Caco-2 (cell line): Measurements from ENCODE around the gene ANKLE1. TPM values are rescaled to one million over a fixed set of nuclear protein-coding genes. Genes with fewer than 3 reads are reported as not detected.

Experiments
- BruUV-seq: library from RNA; stranded (reverse); fragments of 400-500 nt; replicated peaks from 2 replicates; lab custom pipeline; 2021; lab: Mats Ljungman, UMichigan
- CTCF ChIA-PET: fragments of 300-600 bp; sonication (Branson Sonifier 250); formaldehyde crosslinking; loops from one replicate; lab custom pipeline; 2022; ENCODE audit warnings: antibody characterized with exemption; lab: Charles Lee
- POLR2A ChIA-PET: fragments of 300-600 bp; sonication (Branson Sonifier 250); formaldehyde crosslinking; loops from one replicate; lab custom pipeline; 2022; ENCODE audit warnings: antibody characterized with exemption; lab: Charles Lee
- DNase-seq, 2 experiments: peaks; one replicate each; pipeline versions ENCODE4 v3.0.0 to v3.0.0-alpha.2; 2020 to 2022
- H3K27me3 ChIP-seq: replicated peaks from 2 replicates; pipeline ENCODE4 v1.6.0; 2011; ENCODE audit warnings: low read length; ENCODE audit not compliant: control insufficient read depth, insufficient read depth
- H3K36me3 ChIP-seq: 2 replicates; pipeline ENCODE4 v1.5.1; 2011; ENCODE audit warnings: low read length; ENCODE audit not compliant: control insufficient read depth, insufficient read depth
- H3K4me1 ChIP-seq: fragments of 250-450 bp; sonication (Bioruptor Pico); 2 replicates; pipeline ENCODE4 v1.5.1; 2020; ENCODE audit warnings: mild to moderate bottlenecking
- H3K4me3 ChIP-seq: 2 replicates; pipeline ENCODE4 v1.5.1; 2011; ENCODE audit warnings: low read depth, mild to moderate bottlenecking, control low read depth, low read length
- H3K9me3 ChIP-seq: fragments of 250-450 bp; sonication (Bioruptor Pico); 2 replicates; pipeline ENCODE4 v1.5.1; 2020; ENCODE audit warnings: mild to moderate bottlenecking, moderate library complexity
- H3K27ac Mint-ChIP-seq: one replicate; pipeline ENCODE4 v1.8.0; 2022; ENCODE audit warnings: mixed read lengths; ENCODE audit not compliant: unreplicated experiment
- H3K27me3 Mint-ChIP-seq: one replicate; pipeline ENCODE4 v1.8.0; 2022; ENCODE audit warnings: mixed read lengths; ENCODE audit not compliant: insufficient read depth, unreplicated experiment
- H3K36me3 Mint-ChIP-seq: one replicate; pipeline ENCODE4 v1.8.0; 2022; ENCODE audit warnings: mild to moderate bottlenecking, mixed read lengths; ENCODE audit not compliant: insufficient read depth, unreplicated experiment
- H3K4me1 Mint-ChIP-seq: one replicate; pipeline ENCODE4 v1.8.0; 2022; ENCODE audit warnings: low read depth, mixed read lengths; ENCODE audit not compliant: unreplicated experiment
- H3K4me3 Mint-ChIP-seq: one replicate; pipeline ENCODE4 v1.8.0; 2022; ENCODE audit warnings: mild to moderate bottlenecking, moderate library complexity, mixed read lengths; ENCODE audit not compliant: unreplicated experiment
- H3K9me3 Mint-ChIP-seq: one replicate; pipeline ENCODE4 v1.8.0; 2022; ENCODE audit warnings: mixed read lengths; ENCODE audit not compliant: unreplicated experiment
- intact Hi-C: fragments of 100-400 bp; cut with micrococcal nuclease; formaldehyde crosslinking; loops from one replicate; pipeline ENCODE4 v1.10.0; 2022; ENCODE audit not compliant: unreplicated experiment
- total RNA-seq: library from RNA; stranded (reverse); gene quantifications from 2 replicates; pipeline ENCODE4 v1.2.3, GENCODE V29; 2022
- TF ChIP-seq, protein P1 (sequence below), 2 experiments: fragments of 200-600 bp in 1 of 2; IDR thresholded peaks; 1 replicate in 1 of 2; 2 replicates in 1 of 2; pipeline versions ENCODE4 v1.5.1 to v1.8.0; 2011 to 2022; ENCODE audit warnings: antibody characterized with exemption in 1 of 2, control low read depth in 1 of 2, inconsistent platforms in 1 of 2, low read depth in 1 of 2, low read length in 1 of 2, mild to moderate bottlenecking in 1 of 2, moderate library complexity in 1 of 2; ENCODE audit not compliant: insufficient read depth in 1 of 2, severe bottlenecking in 1 of 2, unreplicated experiment in 1 of 2

The ANKLE1 gene
- total RNA-seq, 1 experiment from 2014 or later, result 14.3 TPM

DNA sequence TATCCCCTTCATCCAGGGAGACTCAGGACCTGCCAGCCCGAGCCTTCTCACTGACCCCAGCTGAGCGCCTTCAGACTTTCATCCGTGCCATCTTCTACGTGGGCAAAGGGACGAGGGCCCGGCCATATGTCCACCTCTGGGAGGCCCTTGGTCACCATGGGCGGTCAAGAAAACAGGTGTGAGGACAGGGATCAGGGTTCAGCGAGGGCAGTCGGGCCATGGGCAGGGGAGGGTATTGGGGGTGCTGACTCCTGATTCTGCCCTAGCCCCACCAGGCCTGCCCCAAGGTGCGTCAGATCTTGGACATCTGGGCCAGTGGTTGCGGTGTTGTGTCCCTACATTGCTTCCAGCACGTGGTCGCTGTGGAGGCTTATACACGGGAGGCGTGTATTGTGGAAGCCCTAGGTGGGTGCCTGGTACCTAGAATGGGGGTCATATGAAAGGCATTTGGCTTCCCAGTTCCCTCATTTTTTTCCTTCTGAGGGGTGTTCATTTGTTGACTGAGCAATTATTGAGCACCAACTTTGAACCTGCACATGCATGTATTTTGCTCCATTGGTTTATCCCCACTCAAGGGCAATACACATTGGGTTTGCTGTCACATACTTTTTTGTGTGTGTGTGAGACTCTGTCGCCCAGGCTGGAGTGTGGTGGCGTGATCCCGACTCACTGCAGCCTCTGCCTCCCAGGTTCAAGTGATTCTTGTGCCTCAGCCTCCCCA lies 3.9 kb downstream of the ANKLE1 start:
- H3K9me3 ChIP-seq, result no peaks in the 10 kb centered on the region
- Mint-ChIP-seq H3K36me3 (peaks cover 19% of the 10 kb centered on the region), H3K9me3 (no peaks in the 10 kb centered on the region), H3K27me3 (no peaks in the 10 kb centered on the region), H3K4me1 (peaks cover 5% of the 10 kb centered on the region), H3K4me3 (no peak overlapping the region), H3K27ac (no peak overlapping the region)
- no peak for DNase-seq
- ChIA-PET POLR2A (no interaction called here), CTCF (interaction anchor here (0.6 kb wide), 1 partner anchor 61 kb away, joined by 4 read pairs; no protein-coding TSS in a partner anchor)
- no peaks in the 10 kb centered on the region for H3K27me3 ChIP-seq
- no TSS peak for BruUV-seq
- H3K36me3 ChIP-seq, result no peaks in the 10 kb centered on the region; the same call in 1 of the 2 replicates
- peaks cover 11% of the 10 kb centered on the region; the same call in 1 of the 2 replicates for H3K4me1 ChIP-seq
- intact Hi-C loops, result no loop called here
- TF ChIP-seq, protein P1, sequence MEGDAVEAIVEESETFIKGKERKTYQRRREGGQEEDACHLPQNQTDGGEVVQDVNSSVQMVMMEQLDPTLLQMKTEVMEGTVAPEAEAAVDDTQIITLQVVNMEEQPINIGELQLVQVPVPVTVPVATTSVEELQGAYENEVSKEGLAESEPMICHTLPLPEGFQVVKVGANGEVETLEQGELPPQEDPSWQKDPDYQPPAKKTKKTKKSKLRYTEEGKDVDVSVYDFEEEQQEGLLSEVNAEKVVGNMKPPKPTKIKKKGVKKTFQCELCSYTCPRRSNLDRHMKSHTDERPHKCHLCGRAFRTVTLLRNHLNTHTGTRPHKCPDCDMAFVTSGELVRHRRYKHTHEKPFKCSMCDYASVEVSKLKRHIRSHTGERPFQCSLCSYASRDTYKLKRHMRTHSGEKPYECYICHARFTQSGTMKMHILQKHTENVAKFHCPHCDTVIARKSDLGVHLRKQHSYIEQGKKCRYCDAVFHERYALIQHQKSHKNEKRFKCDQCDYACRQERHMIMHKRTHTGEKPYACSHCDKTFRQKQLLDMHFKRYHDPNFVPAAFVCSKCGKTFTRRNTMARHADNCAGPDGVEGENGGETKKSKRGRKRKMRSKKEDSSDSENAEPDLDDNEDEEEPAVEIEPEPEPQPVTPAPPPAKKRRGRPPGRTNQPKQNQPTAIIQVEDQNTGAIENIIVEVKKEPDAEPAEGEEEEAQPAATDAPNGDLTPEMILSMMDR (IDR thresholded peaks at IDR 0.05; ENCODE audit: insufficient read depth in 1 of 2, low read depth in 1 of 2, low read length in 1 of 2, severe bottlenecking in 1 of 2, unreplicated experiment in 1 of 2), result no peak
- no peak overlapping the region for H3K4me3 ChIP-seq

- no peaks in the 10 kb centered on the region for H3K9me3 Mint-ChIP-seq
- TF ChIP-seq, protein P1 (IDR thresholded peaks at IDR 0.05; ENCODE audit: insufficient read depth in 1 of 2, low read depth in 1 of 2, low read length in 1 of 2, severe bottlenecking in 1 of 2, unreplicated experiment in 1 of 2), result no peak
- no TSS peak for BruUV-seq
- Histone ChIP-seq H3K27me3 (no peaks in the 10 kb centered on the region), H3K4me1 (peaks cover 11% of the 10 kb centered on the region; the same call in 1 of the 2 replicates), H3K9me3 (no peaks in the 10 kb centered on the region), H3K36me3 (no peaks in the 10 kb centered on the region; the same call in 1 of the 2 replicates), H3K4me3 (no peak overlapping the region)
- intact Hi-C loops, result no loop called here
- ChIA-PET CTCF (interaction anchor here (1.1 kb wide), 1 partner anchor 19 kb away, joined by 4 read pairs; no protein-coding TSS in a partner anchor), POLR2A (no interaction called here)
- no peak overlapping the region for H3K4me3 Mint-ChIP-seq
- H3K4me1 Mint-ChIP-seq, result peaks cover 5% of the 10 kb centered on the region
- peaks cover 19% of the 10 kb centered on the region for H3K36me3 Mint-ChIP-seq
- H3K27ac Mint-ChIP-seq, result no peak overlapping the region
- no peaks in the 10 kb centered on the region for H3K27me3 Mint-ChIP-seq
- no peak for DNase-seq
Observed at GRCh38 chr19:17286263-17286662, 4.6 kb downstream of the ANKLE1 start.

DNA sequence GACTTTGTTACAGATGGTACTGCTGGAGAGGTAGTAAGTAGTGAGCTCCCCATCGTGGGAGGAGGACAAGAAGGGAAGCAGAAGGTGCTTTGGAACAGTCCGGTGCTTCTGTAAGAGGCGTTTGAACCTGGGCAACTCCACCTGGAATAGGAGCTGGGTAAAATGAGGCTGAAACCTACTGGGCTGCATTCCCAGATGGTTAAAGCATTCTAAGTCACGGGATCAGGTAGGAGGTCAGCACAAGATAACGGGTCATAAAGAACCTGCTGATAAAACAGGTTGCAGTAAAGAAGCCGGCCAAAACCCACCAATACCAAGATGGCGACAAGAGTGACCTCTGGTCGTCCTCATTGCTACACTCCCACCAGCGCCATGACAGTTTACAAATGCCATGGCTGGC lies 5.1 kb downstream of the ANKLE1 start:
- Histone ChIP-seq H3K4me3 (no peak overlapping the region), H3K4me1 (peaks cover 11% of the 10 kb centered on the region; the same call in 1 of the 2 replicates), H3K9me3 (no peaks in the 10 kb centered on the region), H3K36me3 (no peaks in the 10 kb centered on the region; the same call in 1 of the 2 replicates), H3K27me3 (no peaks in the 10 kb centered on the region)
- TF ChIP-seq, protein P1 (IDR thresholded peaks at IDR 0.05; ENCODE audit: insufficient read depth in 1 of 2, low read depth in 1 of 2, low read length in 1 of 2, severe bottlenecking in 1 of 2, unreplicated experiment in 1 of 2), result no peak
- H3K4me1 Mint-ChIP-seq, result peaks cover 5% of the 10 kb centered on the region
- no peaks in the 10 kb centered on the region for H3K27me3 Mint-ChIP-seq
- POLR2A ChIA-PET, result no interaction called here
- no peak overlapping the region for H3K27ac Mint-ChIP-seq
- intact Hi-C loops, result no loop called here
- CTCF ChIA-PET, result interaction anchor here (1.1 kb wide), 1 partner anchor 20 kb away, joined by 4 read pairs; no protein-coding TSS in a partner anchor
- H3K36me3 Mint-ChIP-seq, result peaks cover 14% of the 10 kb centered on the region
- no TSS peak for BruUV-seq
- H3K4me3 Mint-ChIP-seq, result no peak overlapping the region
- H3K9me3 Mint-ChIP-seq, result no peaks in the 10 kb centered on the region
- no peak for DNase-seq
